ENCODE results near the gene MARCHF3.
"Not testable (repeated sequence)": the region's sequence is repeated elsewhere in the genome, so short reads cannot be mapped to it uniquely, and the experiment has no call there.

The MARCHF3 gene

DNA sequence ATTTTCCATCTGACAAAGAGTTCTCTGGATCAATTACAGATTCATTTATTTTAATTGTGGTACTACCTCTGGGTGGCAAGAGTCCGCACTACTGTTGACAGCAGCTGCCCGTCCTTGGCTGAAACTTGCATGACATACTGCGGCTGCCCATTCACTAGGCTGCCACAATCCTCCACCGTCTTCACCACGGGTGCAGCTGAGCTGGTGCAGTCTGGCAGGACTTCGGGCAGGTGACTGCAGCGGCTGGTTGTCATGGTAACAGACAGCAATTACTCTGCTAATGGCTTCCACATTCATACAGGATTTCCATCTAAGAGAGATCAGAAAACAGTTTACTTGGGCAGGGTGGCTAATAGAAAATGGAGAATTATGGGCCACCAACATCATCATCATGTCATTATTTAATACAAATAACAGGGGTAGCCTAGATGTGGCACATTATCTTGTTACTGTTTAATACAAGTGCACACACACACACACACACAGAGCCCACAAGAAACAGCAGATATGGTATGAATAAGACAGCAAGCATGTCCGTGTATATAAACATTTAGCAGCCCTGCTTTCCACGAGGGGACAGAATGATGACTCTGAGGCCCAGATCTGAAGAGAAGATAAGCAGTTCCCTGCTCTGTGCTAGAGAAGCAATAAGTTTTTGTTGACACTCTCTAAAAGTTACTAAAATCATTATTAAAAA is 112.3 kb downstream of the MARCHF3 start:
- DNase-seq (ENCODE audit: low read depth): no peak

DNA sequence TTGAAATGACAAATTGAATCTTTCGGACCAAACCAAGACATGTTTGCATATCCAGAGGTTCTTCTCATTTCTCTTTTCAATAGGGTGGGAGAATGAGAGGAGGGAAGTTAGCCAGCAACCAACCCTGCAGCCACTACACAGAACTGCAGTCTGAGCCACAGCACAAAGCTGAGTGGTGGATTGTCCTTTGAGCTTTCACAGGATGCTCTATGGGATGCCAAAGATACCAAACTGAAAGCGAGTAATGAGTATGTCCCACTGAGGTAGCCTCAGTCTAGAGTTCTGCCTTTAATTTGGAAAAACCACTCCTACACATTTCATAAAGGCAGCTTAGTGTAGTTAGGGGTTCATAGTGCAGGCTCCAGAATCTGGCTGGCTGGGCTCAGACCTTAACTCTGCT is 114.9 kb downstream of the MARCHF3 start:
- DNase-seq (ENCODE audit: low read depth): no peak

GRCh38 chr5:126914801-126915436 is 115.4 kb downstream of the MARCHF3 start:
- DNase-seq (ENCODE audit: low read depth): no peak

GRCh38 chr5:126912616-126913200 is 117.7 kb downstream of the MARCHF3 start:
- DNase-seq (ENCODE audit: low read depth): peak; percentile 66

DNA sequence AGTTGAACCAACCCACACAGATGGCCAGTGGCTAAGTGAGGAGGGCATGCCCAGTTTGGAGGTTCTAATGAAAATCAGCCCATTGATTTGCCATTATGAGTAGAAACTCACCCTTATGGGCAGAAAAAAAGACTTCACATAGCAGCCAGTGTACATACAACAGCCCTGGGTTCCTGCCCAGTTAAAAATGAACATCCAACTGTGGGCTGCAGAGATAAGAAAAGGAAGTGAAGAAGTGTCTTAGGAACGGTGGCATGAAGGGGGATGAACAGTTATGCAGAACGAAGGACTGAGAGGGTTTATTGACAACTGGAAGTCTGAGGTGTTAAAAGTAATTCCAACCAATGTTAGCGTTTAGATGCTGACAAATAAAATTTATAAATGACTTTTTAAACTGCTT is 118.4 kb downstream of the MARCHF3 start:
- no peak for DNase-seq (ENCODE audit: low read depth)

GRCh38 chr5:126909856-126910255 is 120.5 kb downstream of the MARCHF3 start:
- DNase-seq (ENCODE audit: low read depth): no peak

GRCh38 chr5:126904407-126904806 is 126.0 kb downstream of the MARCHF3 start:
- DNase-seq (ENCODE audit: low read depth): not testable (repeated sequence)

DNA sequence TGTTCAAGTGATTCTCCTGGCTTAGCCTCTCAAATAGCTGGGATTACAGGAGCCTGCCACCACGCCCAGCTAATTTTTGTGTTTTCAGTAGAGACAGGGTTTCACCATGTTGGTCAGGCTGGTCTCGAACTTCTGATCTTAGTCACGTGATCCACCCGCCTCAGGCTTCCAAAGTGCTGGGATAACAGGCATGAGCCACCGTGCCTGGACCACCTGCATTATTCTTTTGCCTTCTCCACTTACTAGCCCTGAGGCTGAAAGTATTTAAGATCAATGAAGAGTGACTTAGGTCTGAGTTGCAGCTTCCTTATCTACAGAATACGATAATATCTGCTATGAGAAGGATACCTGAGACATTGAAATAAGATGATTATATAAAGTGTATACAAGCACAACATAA is 129.6 kb downstream of the MARCHF3 start:
- DNase-seq (ENCODE audit: low read depth): no peak

- no peak for DNase-seq (ENCODE audit: low read depth)
Observed at GRCh38 chr5:126899476-126899875, 130.9 kb downstream of the MARCHF3 start.

- no peak for DNase-seq (ENCODE audit: low read depth)
Observed at GRCh38 chr5:126897851-126898630, 132.3 kb downstream of the MARCHF3 start.

- DNase-seq (ENCODE audit: low read depth): no peak
Observed at GRCh38 chr5:126896170-126896702, 134.1 kb downstream of the MARCHF3 start.

DNA sequence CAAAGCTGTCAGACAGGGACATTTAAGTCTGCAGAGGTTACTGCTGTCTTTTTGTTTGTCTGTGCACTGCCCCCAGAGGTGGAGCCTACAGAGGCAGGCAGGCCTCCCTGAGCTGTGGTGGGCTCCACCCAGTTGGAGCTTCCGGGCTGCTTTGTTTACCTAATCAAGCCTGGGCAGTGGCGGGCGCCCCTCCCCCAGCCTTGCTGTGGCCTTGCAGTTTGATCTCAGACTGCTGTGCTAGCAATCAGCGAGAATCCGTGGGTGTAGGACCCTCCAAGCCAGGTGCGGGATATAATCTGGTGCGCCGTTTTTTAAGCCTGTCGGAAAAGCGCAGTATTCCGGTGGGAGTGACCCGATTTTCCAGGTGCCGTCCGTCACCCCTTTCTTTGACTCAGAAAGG is 134.6 kb downstream of the MARCHF3 start:
- DNase-seq (ENCODE audit: low read depth): not testable (repeated sequence)

- DNase-seq (ENCODE audit: low read depth): not testable (repeated sequence)
Observed at GRCh38 chr5:126890414-126890813, 139.9 kb downstream of the MARCHF3 start.

GRCh38 chr5:126888175-126888574 is 142.2 kb downstream of the MARCHF3 start:
- no peak for DNase-seq (ENCODE audit: low read depth)

- peak; percentile 69 for DNase-seq (ENCODE audit: low read depth)
Observed at GRCh38 chr5:126884269-126884819, 146.0 kb downstream of the MARCHF3 start.

- no peak for DNase-seq (ENCODE audit: low read depth)
Observed at GRCh38 chr5:126883564-126884245, 146.7 kb downstream of the MARCHF3 start.

DNA sequence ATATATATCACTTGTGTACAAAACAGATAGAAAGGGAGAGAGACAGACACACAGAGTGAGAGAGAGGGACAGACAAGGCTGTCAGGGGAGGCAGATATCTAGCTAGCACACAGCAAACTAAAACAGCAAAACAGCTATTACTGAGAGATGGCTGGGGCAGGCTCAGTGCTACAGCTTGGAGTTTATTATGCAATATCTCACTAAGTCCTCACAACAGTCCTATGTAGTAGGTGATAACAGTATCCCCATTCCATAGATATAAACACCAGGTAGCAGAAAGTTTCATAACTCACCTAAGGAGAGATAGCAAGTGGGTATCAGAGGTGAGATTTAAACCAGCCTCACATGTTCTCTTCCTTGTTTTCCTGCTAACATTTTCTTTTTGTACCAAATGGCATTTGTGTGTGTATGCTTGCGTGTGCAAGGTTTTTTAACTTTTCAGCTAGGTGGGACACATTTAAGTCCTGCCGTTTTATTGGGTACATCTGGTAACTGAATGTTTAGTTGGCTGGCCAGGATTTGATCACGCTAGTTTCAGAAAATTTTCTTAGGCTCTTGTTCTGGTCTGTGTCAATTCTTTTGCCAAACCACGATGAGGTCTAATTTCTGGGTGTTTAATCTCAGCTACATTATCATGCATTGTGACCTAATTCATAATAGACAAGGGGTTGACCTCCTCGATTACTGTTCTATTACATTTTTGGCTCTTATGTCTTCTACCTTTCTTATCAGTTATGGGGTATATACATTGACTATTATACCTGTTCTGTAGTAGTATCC is 148.3 kb downstream of the MARCHF3 start:
- DNase-seq (ENCODE audit: low read depth): no peak

GRCh38 chr5:126878634-126879033 is 151.7 kb downstream of the MARCHF3 start:
- DNase-seq (ENCODE audit: low read depth): no peak

DNA sequence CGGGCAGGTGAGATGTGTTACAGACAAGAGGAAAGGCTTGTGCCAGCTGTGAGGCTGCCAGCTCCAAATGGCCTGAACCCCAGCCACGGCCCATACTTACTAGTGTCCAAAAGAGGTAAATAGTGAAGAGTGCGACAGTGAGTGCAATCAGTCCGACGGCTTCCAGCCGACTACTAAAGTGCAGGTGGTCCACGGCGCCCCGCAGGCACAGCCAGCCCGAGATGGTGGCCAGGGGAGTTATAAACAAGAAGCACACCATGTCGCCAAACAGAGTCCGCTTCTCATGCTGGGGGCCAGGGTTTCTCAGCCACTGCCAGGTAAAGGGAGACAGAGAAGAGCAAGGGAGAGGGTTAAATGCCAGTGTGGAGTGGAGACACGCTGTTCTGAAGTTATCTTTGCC is 152.3 kb downstream of the MARCHF3 start:
- no peak for DNase-seq (ENCODE audit: low read depth)

DNA sequence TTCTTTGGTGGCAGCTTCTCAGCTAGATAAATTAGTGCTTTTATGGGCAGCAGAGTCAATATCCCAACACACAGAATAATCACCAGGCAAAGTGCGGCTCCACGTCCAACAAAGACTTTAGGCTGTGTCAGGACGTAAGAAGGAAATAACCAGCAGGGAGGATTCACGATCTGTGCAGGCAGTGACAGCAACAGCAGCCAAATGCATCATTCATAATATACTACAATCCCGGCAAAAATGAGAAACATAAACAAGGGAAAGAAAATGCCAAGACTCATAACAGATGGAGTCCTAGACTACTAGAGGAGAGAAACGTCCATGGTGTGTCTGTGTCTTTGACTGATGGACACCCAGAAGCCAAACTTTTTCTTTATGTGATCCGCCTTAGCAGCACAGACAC is 152.8 kb downstream of the MARCHF3 start:
- no peak for DNase-seq (ENCODE audit: low read depth)

- DNase-seq (ENCODE audit: low read depth): no peak
Observed at GRCh38 chr5:126875303-126875785, 155.0 kb downstream of the MARCHF3 start.

Measured in GM04504 (cell line).